Glutamatergic neuron (in vitro differentiated cells): ENCODE data around the gene PRKCA. TPM values are rescaled to one million over a fixed set of nuclear protein-coding genes. Genes with fewer than 3 reads are reported as not detected.

Experiments used
- DNase-seq: peaks from one replicate; pipeline ENCODE4 v3.0.0; 2022
- H3K27ac Mint-ChIP-seq: one replicate; pipeline ENCODE4 v1.8.0; 2020; ENCODE audit warnings: mild to moderate bottlenecking, mixed read lengths, inconsistent platforms; ENCODE audit not compliant: unreplicated experiment
- H3K27me3 Mint-ChIP-seq: one replicate; pipeline ENCODE4 v1.8.0; 2020; ENCODE audit warnings: mild to moderate bottlenecking, moderate library complexity, mixed read lengths, inconsistent platforms; ENCODE audit not compliant: unreplicated experiment
- H3K36me3 Mint-ChIP-seq: one replicate; pipeline ENCODE4 v1.8.0; 2020; ENCODE audit warnings: mild to moderate bottlenecking, mixed read lengths, inconsistent platforms; ENCODE audit not compliant: unreplicated experiment
- H3K4me1 Mint-ChIP-seq: one replicate; pipeline ENCODE4 v1.8.0; 2020; ENCODE audit warnings: mild to moderate bottlenecking, low read depth, mixed read lengths, inconsistent platforms; ENCODE audit not compliant: unreplicated experiment
- H3K4me3 Mint-ChIP-seq: one replicate; pipeline ENCODE4 v1.8.0; 2020; ENCODE audit warnings: mild to moderate bottlenecking, mixed read lengths, inconsistent platforms; ENCODE audit not compliant: unreplicated experiment
- H3K9me3 Mint-ChIP-seq: one replicate; pipeline ENCODE4 v1.8.0; 2020; ENCODE audit warnings: mild to moderate bottlenecking, moderate library complexity, mixed read lengths, inconsistent platforms; ENCODE audit not compliant: unreplicated experiment
- CTCF ChIP-seq: fragments of 200-600 bp; sonication (generic); IDR thresholded peaks from one replicate; pipeline ENCODE4 v1.5.0; 2021; ENCODE audit not compliant: partially characterized antibody, unreplicated experiment
- total RNA-seq: library from RNA; stranded (reverse); fragmentation: NEBNext Ultra II Directional; extraction: Animal tissue kit (Norgen Biotek cat#: 25700); gene quantifications from one replicate; pipeline ENCODE4 v1.2.1, GENCODE V29; 2021; ENCODE audit not compliant: unreplicated experiment

Gene PRKCA
- total RNA-seq, 1 donor from 2014 or later: 2.2 TPM

DNA sequence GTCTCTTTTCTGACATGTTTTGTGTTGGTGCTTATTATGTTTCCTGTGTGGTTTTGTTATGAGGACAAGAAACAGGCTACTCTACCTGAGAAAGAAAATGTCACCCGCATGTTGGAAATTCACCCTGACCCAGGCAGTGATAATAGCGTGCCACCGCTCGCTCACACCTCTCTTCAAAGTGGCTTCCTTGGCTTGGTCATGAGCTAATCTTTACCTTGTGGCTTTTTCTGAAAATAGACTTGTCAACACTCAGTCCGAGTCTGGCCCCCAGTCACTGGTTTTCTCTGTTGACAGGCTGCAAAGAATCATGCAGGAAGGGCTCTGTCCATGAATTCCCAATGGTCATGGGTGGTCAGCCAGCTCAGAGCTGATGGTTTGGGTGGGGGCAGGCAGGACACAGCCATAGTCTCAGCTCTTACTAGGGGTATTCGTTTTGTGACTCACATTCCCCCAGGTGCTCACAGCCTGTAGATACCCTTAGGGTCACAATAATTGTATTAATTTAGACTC, 411.2 kb downstream of the PRKCA start:
- Mint-ChIP-seq H3K4me3 (no peak overlapping the region), H3K4me1 (peaks cover 33% of the 10 kb centered on the region), H3K27ac (no peak overlapping the region), H3K9me3 (peaks cover 3% of the 10 kb centered on the region), H3K36me3 (no peaks in the 10 kb centered on the region), H3K27me3 (peaks cover 5% of the 10 kb centered on the region)
- TF ChIP-seq CTCF: no peak
- DNase-seq: no peak

DNA sequence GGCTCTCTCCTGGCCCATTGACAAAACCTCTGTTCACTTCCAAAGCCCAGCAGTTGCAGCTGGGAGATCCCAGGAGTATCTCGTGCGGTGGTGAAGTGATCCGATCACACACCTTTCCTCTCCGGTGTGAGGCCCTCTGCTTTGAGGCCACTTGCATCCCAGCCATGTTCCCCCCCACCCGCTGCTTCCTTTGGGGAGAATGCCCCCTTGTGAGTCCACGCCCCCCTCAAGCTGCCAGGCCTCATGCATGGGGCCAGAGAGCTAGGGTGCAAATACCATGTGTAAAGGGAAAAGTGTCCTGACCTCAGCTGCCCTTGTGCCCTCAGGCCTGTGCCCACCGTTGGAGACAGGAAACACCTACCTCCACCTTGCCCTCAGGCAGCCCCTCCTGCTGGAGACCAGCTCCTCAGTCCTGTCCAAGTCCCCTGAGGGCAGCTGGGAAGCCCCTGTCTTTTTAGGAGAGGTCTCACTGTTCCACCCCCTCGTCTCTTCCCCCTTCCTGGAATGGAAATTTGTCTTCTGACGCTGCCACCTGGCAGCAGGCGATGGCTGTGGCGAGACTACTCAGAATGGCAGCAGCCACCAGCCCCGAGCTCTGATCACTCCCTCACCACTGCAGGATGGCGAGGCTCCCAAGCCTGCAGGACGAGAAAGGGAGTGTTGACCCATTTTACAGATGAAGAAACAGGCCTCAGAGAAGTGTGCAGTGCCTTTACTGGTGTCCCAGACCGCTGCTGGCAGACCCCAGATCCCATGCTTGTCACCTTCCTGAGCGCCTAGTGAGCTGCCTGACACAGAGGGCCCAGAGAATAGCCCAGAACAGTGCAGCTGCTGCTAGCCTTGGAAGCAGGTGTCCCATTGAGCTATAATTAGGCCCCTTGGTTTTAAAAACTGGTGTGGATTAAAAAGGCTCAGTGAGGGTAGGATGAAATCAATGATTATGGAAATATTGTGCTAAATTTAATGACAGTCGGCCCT, 411.9 kb downstream of the PRKCA start:
- Mint-ChIP-seq H3K36me3 (no peaks in the 10 kb centered on the region), H3K27ac (peak overlapping the region; percentile 57), H3K4me3 (no peak overlapping the region), H3K9me3 (peaks cover 3% of the 10 kb centered on the region), H3K4me1 (peaks cover 33% of the 10 kb centered on the region), H3K27me3 (peaks cover 5% of the 10 kb centered on the region)
- TF ChIP-seq CTCF: no peak
- DNase-seq: no peak

- no peak for DNase-seq
- H3K4me3 Mint-ChIP-seq: no peak overlapping the region
- no peak for TF ChIP-seq CTCF
- peaks cover 3% of the 10 kb centered on the region for H3K9me3 Mint-ChIP-seq
- H3K27ac Mint-ChIP-seq: peak overlapping the region; percentile 48
- H3K27me3 Mint-ChIP-seq: peaks cover 5% of the 10 kb centered on the region
- no peaks in the 10 kb centered on the region for H3K36me3 Mint-ChIP-seq
- H3K4me1 Mint-ChIP-seq: peaks cover 33% of the 10 kb centered on the region
Observed at GRCh38 chr17:66715076-66715675, 412.8 kb downstream of the PRKCA start.

DNA sequence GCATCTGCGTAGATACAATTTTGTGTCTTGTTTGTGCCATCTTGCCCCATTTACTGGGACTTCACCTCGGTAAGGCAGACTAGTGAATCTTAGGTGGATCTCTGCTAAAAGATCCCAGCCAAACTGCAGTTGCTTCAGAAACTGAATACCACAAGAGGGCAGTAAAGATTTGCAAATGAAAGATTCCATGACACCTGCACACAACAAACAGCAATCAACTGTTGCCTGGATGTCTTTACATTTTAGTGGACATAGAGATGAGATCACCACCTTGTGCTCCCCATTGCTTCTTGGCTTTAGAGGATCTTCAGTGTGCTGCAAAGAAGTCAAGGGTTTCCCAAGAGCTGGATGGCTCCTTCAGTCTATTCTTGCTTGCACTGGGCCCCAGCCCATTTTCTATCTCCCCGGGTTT, 413.3 kb downstream of the PRKCA start:
- H3K4me1 Mint-ChIP-seq: peaks cover 33% of the 10 kb centered on the region
- peak; percentile 75 for TF ChIP-seq CTCF
- no peak for DNase-seq
- peaks cover 5% of the 10 kb centered on the region for H3K27me3 Mint-ChIP-seq
- peaks cover 3% of the 10 kb centered on the region for H3K9me3 Mint-ChIP-seq
- no peaks in the 10 kb centered on the region for H3K36me3 Mint-ChIP-seq
- H3K4me3 Mint-ChIP-seq: peak overlapping the region; percentile 1
- H3K27ac Mint-ChIP-seq: no peak overlapping the region
